ENCODE data around the gene DPP8.
"Not testable (repeated sequence)": the region's sequence is repeated elsewhere in the genome, so short reads cannot be mapped to it uniquely, and the experiment has no call there.

The DPP8 gene

DNA sequence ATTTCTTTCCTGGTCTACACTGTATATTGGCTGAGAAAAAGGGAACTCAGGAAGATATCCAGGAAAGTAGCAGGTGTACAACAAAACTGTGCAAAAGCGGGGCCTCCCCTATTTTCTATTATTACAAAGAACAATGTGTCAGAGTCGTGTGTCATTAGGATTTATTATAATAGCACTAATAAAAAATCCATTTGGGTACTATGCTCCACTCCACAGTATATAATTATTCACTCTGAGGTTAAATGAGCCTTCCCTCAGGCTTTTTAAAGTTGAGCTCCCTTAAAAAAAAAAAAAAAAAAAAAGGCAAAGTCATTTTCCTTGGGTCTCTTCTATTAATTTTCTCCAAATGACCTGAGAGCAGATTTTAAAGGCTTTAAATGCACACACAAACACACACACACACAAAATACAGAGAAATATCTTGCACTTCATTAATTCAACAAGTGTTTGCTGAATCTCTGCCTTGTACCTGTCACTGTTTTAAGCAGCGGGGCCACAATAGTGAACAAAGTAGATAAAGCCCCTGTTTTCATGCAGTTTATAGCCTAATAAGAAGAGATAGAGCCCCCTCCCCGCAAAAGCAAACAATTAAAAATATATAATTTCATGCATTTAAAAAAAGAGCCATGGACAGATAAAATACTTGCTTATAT, 1.3 kb upstream of the DPP8 start:
- DNase-seq (ENCODE audit: insufficient read length) (no peak), FAIRE-seq (no peak)
- no peak for TF ChIP-seq POLR2A (IDR thresholded peaks at IDR 0.05; ENCODE audit: low read depth, low read length)
- no peak for TF ChIP-seq POLR2AphosphoS5 (IDR thresholded peaks at IDR 0.05; ENCODE audit: low read depth, low read length)
- no peak for TF ChIP-seq TAF1 (IDR thresholded peaks at IDR 0.05; ENCODE audit: borderline replicate concordance, low read depth, low read length)

- FAIRE-seq (no peak), DNase-seq (ENCODE audit: insufficient read length) (no peak)
- TF ChIP-seq POLR2A (IDR thresholded peaks at IDR 0.05; ENCODE audit: low read depth, low read length) (no peak), TAF1 (IDR thresholded peaks at IDR 0.05; ENCODE audit: borderline replicate concordance, low read depth, low read length) (no peak), POLR2AphosphoS5 (IDR thresholded peaks at IDR 0.05; ENCODE audit: low read depth, low read length) (no peak)
Measured at GRCh38 chr15:65517866-65518207, 348 bp upstream of the DPP8 start.

- TF ChIP-seq POLR2A (IDR thresholded peaks at IDR 0.05; ENCODE audit: low read depth, low read length) (no peak), TAF1 (IDR thresholded peaks at IDR 0.05; ENCODE audit: borderline replicate concordance, low read depth, low read length) (no peak), POLR2AphosphoS5 (IDR thresholded peaks at IDR 0.05; ENCODE audit: low read depth, low read length) (no peak)
- FAIRE-seq (no peak), DNase-seq (ENCODE audit: insufficient read length) (no peak)
Measured at GRCh38 chr15:65512807-65513416, 4.6 kb downstream of the DPP8 start.

- TF ChIP-seq POLR2AphosphoS5 (IDR thresholded peaks at IDR 0.05; ENCODE audit: low read depth, low read length) (no peak), POLR2A (IDR thresholded peaks at IDR 0.05; ENCODE audit: low read depth, low read length) (no peak), TAF1 (IDR thresholded peaks at IDR 0.05; ENCODE audit: borderline replicate concordance, low read depth, low read length) (no peak)
- no peak for FAIRE-seq
- no peak for DNase-seq (ENCODE audit: insufficient read length)
Measured at GRCh38 chr15:65512189-65512588, 5.3 kb downstream of the DPP8 start.

GRCh38 chr15:65509321-65509720, 8.2 kb downstream of the DPP8 start:
- TF ChIP-seq TAF1 (IDR thresholded peaks at IDR 0.05; ENCODE audit: borderline replicate concordance, low read depth, low read length) = no peak
- TF ChIP-seq POLR2AphosphoS5 (IDR thresholded peaks at IDR 0.05; ENCODE audit: low read depth, low read length) = no peak
- no peak for TF ChIP-seq POLR2A (IDR thresholded peaks at IDR 0.05; ENCODE audit: low read depth, low read length)
- DNase-seq (ENCODE audit: insufficient read length) = no peak
- no peak for FAIRE-seq

DNA sequence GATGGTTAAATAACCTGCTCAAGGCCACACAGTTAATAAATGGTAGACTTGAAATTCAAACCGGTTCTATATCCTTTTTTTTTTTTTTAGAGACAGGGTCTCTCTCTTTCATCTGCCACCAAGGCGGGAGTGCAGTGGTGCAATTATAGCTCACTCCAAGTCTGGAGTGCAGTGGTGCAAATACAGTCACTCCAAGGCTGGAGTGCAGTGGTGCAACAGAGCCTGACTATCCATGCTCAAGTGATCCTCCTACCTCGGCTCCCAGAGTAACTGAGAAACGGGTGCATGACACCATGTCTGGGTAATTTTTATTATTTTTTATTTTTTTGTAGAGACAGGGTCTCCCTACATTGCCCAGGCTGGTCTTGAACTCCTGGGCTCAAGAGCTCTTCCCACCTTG, 23.4 kb downstream of the DPP8 start:
- FAIRE-seq = no peak
- no peak for DNase-seq (ENCODE audit: insufficient read length)
- TF ChIP-seq POLR2AphosphoS5 (IDR thresholded peaks at IDR 0.05; ENCODE audit: low read depth, low read length) (no peak), POLR2A (IDR thresholded peaks at IDR 0.05; ENCODE audit: low read depth, low read length) (no peak), TAF1 (IDR thresholded peaks at IDR 0.05; ENCODE audit: borderline replicate concordance, low read depth, low read length) (no peak)

DNA sequence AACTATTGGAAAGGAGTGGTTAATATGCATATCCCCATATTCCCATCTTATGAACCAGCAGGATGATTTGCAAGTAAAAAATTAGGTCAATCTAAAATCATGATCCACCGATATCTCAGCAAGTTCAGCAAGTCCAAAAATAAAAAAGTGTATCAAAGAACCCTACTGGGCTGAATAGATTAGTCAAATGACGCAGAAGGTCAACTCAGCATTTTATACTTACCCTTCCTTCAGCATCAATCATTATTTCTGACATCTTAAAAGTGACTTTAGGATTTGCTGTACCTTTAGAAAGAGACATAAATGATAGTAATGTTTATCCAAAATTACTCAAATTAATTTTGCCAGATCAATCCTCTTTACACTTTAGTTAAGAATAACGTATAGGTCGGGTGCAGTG, 32.6 kb downstream of the DPP8 start:
- DNase-seq (ENCODE audit: insufficient read length) = no peak

GRCh38 chr15:65476903-65477302, 40.6 kb downstream of the DPP8 start:
- FAIRE-seq (no peak), DNase-seq (ENCODE audit: insufficient read length) (no peak)
- TF ChIP-seq TAF1 (IDR thresholded peaks at IDR 0.05; ENCODE audit: borderline replicate concordance, low read depth, low read length) (no peak), POLR2AphosphoS5 (IDR thresholded peaks at IDR 0.05; ENCODE audit: low read depth, low read length) (no peak), POLR2A (IDR thresholded peaks at IDR 0.05; ENCODE audit: low read depth, low read length) (no peak)

More for the DNA sequence above, 32.6 kb downstream of the DPP8 start:
- no peak for FAIRE-seq
- TF ChIP-seq POLR2A (IDR thresholded peaks at IDR 0.05; ENCODE audit: low read depth, low read length) (no peak), POLR2AphosphoS5 (IDR thresholded peaks at IDR 0.05; ENCODE audit: low read depth, low read length) (no peak), TAF1 (IDR thresholded peaks at IDR 0.05; ENCODE audit: borderline replicate concordance, low read depth, low read length) (no peak)

GRCh38 chr15:65470866-65471265, 46.6 kb downstream of the DPP8 start:
- DNase-seq (ENCODE audit: insufficient read length) = no peak

DNA sequence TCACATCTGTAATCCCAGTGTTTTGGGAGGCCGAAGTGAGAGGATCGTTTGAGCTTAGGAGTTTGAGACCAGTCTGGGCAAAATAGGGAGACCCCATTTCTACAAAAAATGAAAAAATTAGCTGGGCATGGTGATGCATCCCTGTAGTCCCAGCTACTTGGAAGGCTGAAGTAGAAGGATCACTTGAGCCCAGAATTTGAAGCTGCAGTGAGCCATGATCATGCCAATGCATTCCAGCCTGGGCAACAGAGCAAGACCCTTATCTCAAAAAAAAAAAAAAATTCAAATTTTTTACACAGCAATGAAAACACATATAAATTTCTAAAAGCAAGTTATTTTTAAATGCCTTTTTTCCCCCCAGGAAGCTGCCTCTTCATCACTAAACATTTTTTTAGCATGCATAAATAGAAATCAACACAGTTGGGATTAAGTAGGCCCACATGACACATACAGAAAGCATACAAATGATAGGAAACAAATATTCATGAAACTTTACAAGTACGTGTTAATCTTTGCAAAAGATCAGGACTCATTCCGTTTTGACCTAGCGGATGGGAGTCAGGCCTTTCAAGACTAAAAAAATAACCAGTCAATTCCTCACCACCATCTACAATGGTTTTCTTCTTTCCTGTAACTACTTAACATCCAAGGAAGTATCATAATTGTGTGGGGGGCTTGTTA, 49.1 kb downstream of the DPP8 start:
- DNase-seq (ENCODE audit: insufficient read length) (no peak), FAIRE-seq (no peak)
- TF ChIP-seq TAF1 (IDR thresholded peaks at IDR 0.05; ENCODE audit: borderline replicate concordance, low read depth, low read length) = no peak
- no peak for TF ChIP-seq POLR2A (IDR thresholded peaks at IDR 0.05; ENCODE audit: low read depth, low read length)
- no peak for TF ChIP-seq POLR2AphosphoS5 (IDR thresholded peaks at IDR 0.05; ENCODE audit: low read depth, low read length)

More at GRCh38 chr15:65470866-65471265, 46.6 kb downstream of the DPP8 start:
- no peak for TF ChIP-seq POLR2AphosphoS5 (IDR thresholded peaks at IDR 0.05; ENCODE audit: low read depth, low read length)
- no peak for FAIRE-seq

DNA sequence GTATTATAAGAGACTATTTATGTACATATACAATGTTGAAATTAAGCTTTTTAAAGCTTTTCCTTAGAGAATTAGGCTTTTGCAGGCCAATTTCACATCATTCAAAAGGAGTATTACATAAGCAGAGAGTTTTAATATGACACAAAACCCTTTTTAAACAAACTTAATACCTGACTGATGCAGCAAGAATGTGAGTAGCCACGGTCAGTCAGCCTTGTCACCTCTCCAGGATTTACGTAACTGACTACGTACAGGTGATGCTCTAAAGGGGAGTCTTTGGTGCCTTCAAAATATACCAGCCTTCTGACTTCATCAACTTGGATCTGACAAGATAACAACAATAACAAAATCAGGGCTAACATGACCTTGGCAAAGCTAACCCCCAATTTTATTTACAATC, 50.6 kb downstream of the DPP8 start:
- FAIRE-seq = no peak

GRCh38 chr15:65463096-65463495, 54.4 kb downstream of the DPP8 start:
- not testable (repeated sequence) for DNase-seq (ENCODE audit: insufficient read length); FAIRE-seq

More for the DNA sequence above, 50.6 kb downstream of the DPP8 start:
- TF ChIP-seq TAF1 (IDR thresholded peaks at IDR 0.05; ENCODE audit: borderline replicate concordance, low read depth, low read length) = no peak
- no peak for TF ChIP-seq POLR2A (IDR thresholded peaks at IDR 0.05; ENCODE audit: low read depth, low read length)
- no peak for TF ChIP-seq POLR2AphosphoS5 (IDR thresholded peaks at IDR 0.05; ENCODE audit: low read depth, low read length)
- no peak for DNase-seq (ENCODE audit: insufficient read length)
